22Rv1 (cell line): ENCODE results near the gene LHFPL6.

Experiments used
- ZFX ChIP-seq: fragments of 450-650 bp; IDR thresholded peaks from 2 replicates; pipeline ENCODE4 v1.6.1; 2017; ENCODE audit warnings: antibody characterized with exemption, borderline replicate concordance
- TF ChIP-seq, protein P1 (sequence below): fragments of 450-650 bp; IDR thresholded peaks from 2 replicates; pipeline ENCODE4 v1.5.1; 2017; ENCODE audit warnings: mild to moderate bottlenecking

DNA sequence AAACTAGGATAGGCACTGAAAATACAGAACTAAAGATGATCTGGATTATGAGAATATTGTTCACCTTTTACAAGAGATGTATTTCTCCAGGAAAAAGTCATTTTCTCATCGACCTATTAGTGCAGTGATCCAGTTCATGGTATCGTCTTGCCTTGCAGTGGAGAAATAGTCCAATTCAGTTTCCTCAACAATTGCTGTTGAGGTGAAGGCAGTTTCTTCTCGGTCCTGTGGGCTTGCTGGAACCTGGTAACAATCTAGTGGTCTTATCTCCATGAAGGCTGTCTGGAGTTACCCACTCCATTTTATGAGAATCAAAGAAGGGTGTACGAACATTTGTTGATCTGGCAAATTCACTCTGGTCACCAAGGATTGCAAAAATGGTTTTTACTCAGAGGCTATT lies 266.8 kb downstream of the LHFPL6 start:
- TF ChIP-seq, protein P1, sequence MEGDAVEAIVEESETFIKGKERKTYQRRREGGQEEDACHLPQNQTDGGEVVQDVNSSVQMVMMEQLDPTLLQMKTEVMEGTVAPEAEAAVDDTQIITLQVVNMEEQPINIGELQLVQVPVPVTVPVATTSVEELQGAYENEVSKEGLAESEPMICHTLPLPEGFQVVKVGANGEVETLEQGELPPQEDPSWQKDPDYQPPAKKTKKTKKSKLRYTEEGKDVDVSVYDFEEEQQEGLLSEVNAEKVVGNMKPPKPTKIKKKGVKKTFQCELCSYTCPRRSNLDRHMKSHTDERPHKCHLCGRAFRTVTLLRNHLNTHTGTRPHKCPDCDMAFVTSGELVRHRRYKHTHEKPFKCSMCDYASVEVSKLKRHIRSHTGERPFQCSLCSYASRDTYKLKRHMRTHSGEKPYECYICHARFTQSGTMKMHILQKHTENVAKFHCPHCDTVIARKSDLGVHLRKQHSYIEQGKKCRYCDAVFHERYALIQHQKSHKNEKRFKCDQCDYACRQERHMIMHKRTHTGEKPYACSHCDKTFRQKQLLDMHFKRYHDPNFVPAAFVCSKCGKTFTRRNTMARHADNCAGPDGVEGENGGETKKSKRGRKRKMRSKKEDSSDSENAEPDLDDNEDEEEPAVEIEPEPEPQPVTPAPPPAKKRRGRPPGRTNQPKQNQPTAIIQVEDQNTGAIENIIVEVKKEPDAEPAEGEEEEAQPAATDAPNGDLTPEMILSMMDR: no peak
- TF ChIP-seq ZFX: no peak
